Suprapubic skin (tissue), 3 donors: Measurements from ENCODE around the gene PIGH.
"Not testable (repeated sequence)": the region's sequence is repeated elsewhere in the genome, so short reads cannot be mapped to it uniquely, and the experiment has no call there.

ENCODE experiments used
- EP300 ChIP-seq: sonication (generic); formaldehyde crosslinking; IDR thresholded peaks from one replicate; pipeline ENCODE4 v1.6.1; 2017; ENCODE audit warnings: antibody characterized with exemption
- POLR2A ChIP-seq, 2 donors: fragments of 450-650 bp; IDR thresholded peaks; one replicate each; pipeline ENCODE4 v1.6.1; 2017; ENCODE audit warnings: antibody characterized with exemption in 2 of 2, mild to moderate bottlenecking in 2 of 2, moderate library complexity in 2 of 2
- TF ChIP-seq, protein P1 (sequence below), 2 donors: fragments of 200-600 bp in 1 of 2; fragments of 450-650 bp in 1 of 2; sonication (generic) in 1 of 2; IDR thresholded peaks; one replicate each; pipeline ENCODE4 v1.5.1; 2016 to 2019; ENCODE audit warnings: antibody characterized with exemption in 2 of 2, mild to moderate bottlenecking in 1 of 2, moderate library complexity in 1 of 2

DNA sequence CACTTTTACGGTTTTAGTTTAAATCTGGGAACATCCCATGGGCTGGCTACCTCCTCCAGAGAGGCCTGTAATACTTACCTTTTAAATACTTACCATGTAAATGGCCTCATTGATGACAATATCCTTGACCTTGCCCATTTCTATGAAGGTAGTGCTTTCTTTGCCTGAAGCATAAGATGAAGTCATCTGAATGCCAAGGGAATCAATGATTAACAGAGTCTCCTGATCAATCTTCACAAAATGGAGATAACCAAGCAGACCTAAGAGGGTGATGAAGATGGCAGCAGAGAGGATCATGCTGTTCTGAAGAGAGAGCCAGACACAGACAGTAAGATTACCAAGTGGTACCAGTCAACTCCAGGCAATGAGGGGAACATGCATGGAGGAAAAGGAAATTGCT lies 6.4 kb downstream of the PIGH start:
- not testable (repeated sequence) for TF ChIP-seq EP300; POLR2A (IDR thresholded peaks at IDR 0.05)
- TF ChIP-seq, protein P1, sequence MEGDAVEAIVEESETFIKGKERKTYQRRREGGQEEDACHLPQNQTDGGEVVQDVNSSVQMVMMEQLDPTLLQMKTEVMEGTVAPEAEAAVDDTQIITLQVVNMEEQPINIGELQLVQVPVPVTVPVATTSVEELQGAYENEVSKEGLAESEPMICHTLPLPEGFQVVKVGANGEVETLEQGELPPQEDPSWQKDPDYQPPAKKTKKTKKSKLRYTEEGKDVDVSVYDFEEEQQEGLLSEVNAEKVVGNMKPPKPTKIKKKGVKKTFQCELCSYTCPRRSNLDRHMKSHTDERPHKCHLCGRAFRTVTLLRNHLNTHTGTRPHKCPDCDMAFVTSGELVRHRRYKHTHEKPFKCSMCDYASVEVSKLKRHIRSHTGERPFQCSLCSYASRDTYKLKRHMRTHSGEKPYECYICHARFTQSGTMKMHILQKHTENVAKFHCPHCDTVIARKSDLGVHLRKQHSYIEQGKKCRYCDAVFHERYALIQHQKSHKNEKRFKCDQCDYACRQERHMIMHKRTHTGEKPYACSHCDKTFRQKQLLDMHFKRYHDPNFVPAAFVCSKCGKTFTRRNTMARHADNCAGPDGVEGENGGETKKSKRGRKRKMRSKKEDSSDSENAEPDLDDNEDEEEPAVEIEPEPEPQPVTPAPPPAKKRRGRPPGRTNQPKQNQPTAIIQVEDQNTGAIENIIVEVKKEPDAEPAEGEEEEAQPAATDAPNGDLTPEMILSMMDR (IDR thresholded peaks at IDR 0.05), result not testable (repeated sequence)
